ENCODE measurements around the gene MARCO.

GRCh38 chr2:118970396-118971135 lies 28.6 kb downstream of the MARCO start:
- no peak for TF ChIP-seq CTCF (IDR thresholded peaks at IDR 0.05 in 8 of 11, conservative IDR thresholded peaks at IDR 0.05 in 3 of 11)
- no peak for TF ChIP-seq POLR2A (IDR thresholded peaks at IDR 0.05)

All from spleen (tissue), 7 donors.